ENCODE results near the gene LHX2.
"Not testable (repeated sequence)": the region's sequence is repeated elsewhere in the genome, so short reads cannot be mapped to it uniquely, and the experiment has no call there.

LHX2 gene

GRCh38 chr9:123990427-123990826 is 21.1 kb upstream of the LHX2 start:
- H3K4me3 ChIP-seq (ENCODE audit: low read depth, low read length) = no peak overlapping the region
- no peak for TF ChIP-seq CTCF (IDR thresholded peaks at IDR 0.05; ENCODE audit: insufficient read depth, low read depth, low read length, missing control alignments)
- DNase-seq (ENCODE audit: low read depth) = no peak

GRCh38 chr9:123992679-123993078 is 18.9 kb upstream of the LHX2 start:
- DNase-seq (ENCODE audit: low read depth); H3K4me3 ChIP-seq (ENCODE audit: low read depth, low read length): not testable (repeated sequence)

GRCh38 chr9:123996731-123997421 is 14.7 kb upstream of the LHX2 start:
- DNase-seq (ENCODE audit: low read depth) = peak; percentile 81
- no peak overlapping the region for H3K4me3 ChIP-seq (ENCODE audit: low read depth, low read length)
- no peak for TF ChIP-seq CTCF (IDR thresholded peaks at IDR 0.05; ENCODE audit: insufficient read depth, low read depth, low read length, missing control alignments)

- peak; percentile 89 for DNase-seq (ENCODE audit: low read depth)
- peak overlapping the region; percentile 36 for H3K4me3 ChIP-seq (ENCODE audit: low read depth, low read length)
- TF ChIP-seq CTCF (IDR thresholded peaks at IDR 0.05; ENCODE audit: insufficient read depth, low read depth, low read length, missing control alignments) = no peak
These were observed 13.8 kb upstream of the LHX2 start for GRCh38 chr9:123997665-123998277.

GRCh38 chr9:123998278-123998925 is 13.2 kb upstream of the LHX2 start:
- DNase-seq (ENCODE audit: low read depth) = no peak
- no peak for TF ChIP-seq CTCF (IDR thresholded peaks at IDR 0.05; ENCODE audit: insufficient read depth, low read depth, low read length, missing control alignments)
- H3K4me3 ChIP-seq (ENCODE audit: low read depth, low read length) = peak overlapping the region; percentile 53

GRCh38 chr9:123998970-123999621 is 12.5 kb upstream of the LHX2 start:
- peak overlapping the region; percentile 53 for H3K4me3 ChIP-seq (ENCODE audit: low read depth, low read length)
- TF ChIP-seq CTCF (IDR thresholded peaks at IDR 0.05; ENCODE audit: insufficient read depth, low read depth, low read length, missing control alignments) = no peak
- DNase-seq (ENCODE audit: low read depth) = peak; percentile 41

GRCh38 chr9:123999661-124000060 is 11.9 kb upstream of the LHX2 start:
- DNase-seq (ENCODE audit: low read depth) = no peak
- no peak for TF ChIP-seq CTCF (IDR thresholded peaks at IDR 0.05; ENCODE audit: insufficient read depth, low read depth, low read length, missing control alignments)
- no peak overlapping the region for H3K4me3 ChIP-seq (ENCODE audit: low read depth, low read length)

Measured in GM12865 (cell line).